Activated naive CD4-positive, alpha-beta T cell treated with anti-CD3 and anti-CD28 coated beads for 36 hours (primary cell): ENCODE data around the gene RER1. TPM values are rescaled to one million over a fixed set of nuclear protein-coding genes. Genes with fewer than 3 reads are reported as not detected.
"Not testable (repeated sequence)": the region's sequence is repeated elsewhere in the genome, so short reads cannot be mapped to it uniquely, and the experiment has no call there.

Experiments used
- CTCF ChIA-PET: fragments of 350-600 bp; sonication (Branson Sonifier 250); formaldehyde crosslinking; loops from one replicate; lab custom pipeline; 2021; ENCODE audit warnings: antibody characterized with exemption; lab: Charles Lee
- DNase-seq: peaks from one replicate; pipeline ENCODE4 v3.0.0-alpha.2; 2020
- H3K27ac Mint-ChIP-seq: one replicate; pipeline ENCODE4 v1.8.0; 2021; ENCODE audit warnings: mild to moderate bottlenecking, mixed read lengths
- H3K27me3 Mint-ChIP-seq: one replicate; pipeline ENCODE4 v1.8.0; 2021; ENCODE audit warnings: low read depth, mixed read lengths
- H3K36me3 Mint-ChIP-seq: one replicate; pipeline ENCODE4 v1.8.0; 2021; ENCODE audit warnings: low read depth, mixed read lengths
- H3K4me1 Mint-ChIP-seq: one replicate; pipeline ENCODE4 v1.8.0; 2021; ENCODE audit warnings: low read depth, mixed read lengths
- H3K4me3 Mint-ChIP-seq: one replicate; pipeline ENCODE4 v1.8.0; 2021; ENCODE audit warnings: mild to moderate bottlenecking, moderate library complexity, mixed read lengths
- H3K9me3 Mint-ChIP-seq: one replicate; pipeline ENCODE4 v1.8.0; 2021; ENCODE audit warnings: mixed read lengths
- intact Hi-C: fragments of 100-400 bp; cut with micrococcal nuclease; formaldehyde crosslinking; loops from one replicate; pipeline ENCODE4 v1.15.1; 2023
- total RNA-seq, 2 experiments: library from RNA; stranded (reverse); gene quantifications; one replicate each; pipeline ENCODE4 v1.2.3, GENCODE V29; 2021

RER1 gene
- total RNA-seq, 2 experiments from 2014 or later, result 115 to 124 TPM

GRCh38 chr1:2432441-2432844 lies 40.8 kb downstream of the RER1 start:
- CTCF ChIA-PET, result no interaction called here
- H3K36me3 Mint-ChIP-seq, result no peaks in the 10 kb centered on the region
- H3K27ac Mint-ChIP-seq, result no peak overlapping the region
- no peak overlapping the region for H3K4me3 Mint-ChIP-seq
- H3K4me1 Mint-ChIP-seq, result no peaks in the 10 kb centered on the region
- peaks cover 4% of the 10 kb centered on the region for H3K9me3 Mint-ChIP-seq
- intact Hi-C loops, result no loop called here
- no peak for DNase-seq
- H3K27me3 Mint-ChIP-seq, result no peaks in the 10 kb centered on the region

DNA sequence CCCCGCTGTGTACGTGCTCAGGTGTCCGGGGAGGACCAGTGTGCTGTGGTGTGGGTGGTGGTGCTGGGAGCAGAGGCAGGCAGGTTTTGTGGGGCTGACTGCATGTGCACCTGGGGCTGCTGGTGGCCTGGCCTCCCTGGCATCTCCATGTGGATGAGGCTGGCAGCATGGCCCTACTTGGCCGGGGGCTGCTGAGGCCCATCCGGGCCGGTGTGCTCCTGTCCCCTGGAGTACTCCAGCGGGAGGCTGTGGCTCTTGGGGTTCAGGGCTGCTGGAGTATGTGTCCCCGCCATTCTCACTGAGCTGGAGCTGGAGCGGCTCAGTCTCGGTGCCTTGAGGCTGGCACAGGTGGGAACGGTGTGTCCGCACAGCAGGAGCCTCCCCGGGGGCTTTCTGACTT lies 41.6 kb downstream of the RER1 start:
- Mint-ChIP-seq H3K4me3 (no peak overlapping the region), H3K27me3 (no peaks in the 10 kb centered on the region), H3K36me3 (no peaks in the 10 kb centered on the region), H3K27ac (no peak overlapping the region), H3K9me3 (peaks cover 4% of the 10 kb centered on the region), H3K4me1 (no peaks in the 10 kb centered on the region)
- CTCF ChIA-PET, result no interaction called here
- DNase-seq, result no peak
- intact Hi-C loops, result no loop called here

- DNase-seq, result no peak
- H3K27ac Mint-ChIP-seq, result no peak overlapping the region
- no peaks in the 10 kb centered on the region for H3K27me3 Mint-ChIP-seq
- intact Hi-C loops, result no loop called here
- H3K4me1 Mint-ChIP-seq, result no peaks in the 10 kb centered on the region
- peaks cover 4% of the 10 kb centered on the region for H3K9me3 Mint-ChIP-seq
- CTCF ChIA-PET, result no interaction called here
- no peaks in the 10 kb centered on the region for H3K36me3 Mint-ChIP-seq
- H3K4me3 Mint-ChIP-seq, result no peak overlapping the region
Observed at GRCh38 chr1:2433936-2434655, 42.5 kb downstream of the RER1 start.

- no peak overlapping the region for H3K27ac Mint-ChIP-seq
- no peak for DNase-seq
- H3K36me3 Mint-ChIP-seq, result no peaks in the 10 kb centered on the region
- H3K4me3 Mint-ChIP-seq, result no peak overlapping the region
- no peaks in the 10 kb centered on the region for H3K4me1 Mint-ChIP-seq
- no peaks in the 10 kb centered on the region for H3K27me3 Mint-ChIP-seq
- peaks cover 1% of the 10 kb centered on the region for H3K9me3 Mint-ChIP-seq
- CTCF ChIA-PET, result no interaction called here
- intact Hi-C loops, result no loop called here
Observed at GRCh38 chr1:2435091-2435490, 43.5 kb downstream of the RER1 start.

DNA sequence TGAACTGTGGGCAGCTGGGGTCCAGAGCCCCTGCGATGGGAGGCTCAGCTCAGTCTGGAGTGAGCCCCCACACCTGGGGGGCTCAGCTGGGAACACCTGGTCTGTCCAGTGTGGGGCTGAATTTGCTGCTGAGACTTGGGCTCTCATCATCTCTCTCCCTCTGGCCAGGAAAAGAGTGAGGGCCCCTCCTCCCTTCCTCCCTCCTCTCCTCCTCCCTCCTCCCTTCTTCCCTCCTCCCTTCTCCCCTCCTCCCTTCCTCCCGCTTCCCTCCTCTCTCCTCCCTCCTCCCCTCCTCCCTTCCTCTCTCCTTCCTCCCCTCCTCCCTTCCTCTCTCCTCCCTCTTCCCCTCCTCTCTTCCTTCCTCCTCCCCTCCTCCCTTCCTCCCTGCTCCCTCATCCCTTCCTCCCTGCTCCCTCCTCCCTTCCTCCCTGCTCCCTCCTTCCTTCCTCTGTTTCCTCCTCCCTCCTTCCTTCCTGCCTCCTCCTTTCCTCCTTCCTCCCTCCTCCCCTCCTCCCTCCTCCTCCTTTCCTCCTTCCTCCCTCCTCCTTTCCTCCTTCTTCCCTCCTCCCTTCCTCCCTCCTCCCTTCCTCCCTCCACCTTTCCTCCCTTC lies 44.2 kb downstream of the RER1 start:
- no peaks in the 10 kb centered on the region for H3K36me3 Mint-ChIP-seq
- H3K9me3 Mint-ChIP-seq, result no peaks in the 10 kb centered on the region
- no peaks in the 10 kb centered on the region for H3K4me1 Mint-ChIP-seq
- intact Hi-C loops, result no loop called here
- H3K4me3 Mint-ChIP-seq, result no peak overlapping the region
- no peak for DNase-seq
- no peaks in the 10 kb centered on the region for H3K27me3 Mint-ChIP-seq
- CTCF ChIA-PET, result no interaction called here
- H3K27ac Mint-ChIP-seq, result no peak overlapping the region

DNA sequence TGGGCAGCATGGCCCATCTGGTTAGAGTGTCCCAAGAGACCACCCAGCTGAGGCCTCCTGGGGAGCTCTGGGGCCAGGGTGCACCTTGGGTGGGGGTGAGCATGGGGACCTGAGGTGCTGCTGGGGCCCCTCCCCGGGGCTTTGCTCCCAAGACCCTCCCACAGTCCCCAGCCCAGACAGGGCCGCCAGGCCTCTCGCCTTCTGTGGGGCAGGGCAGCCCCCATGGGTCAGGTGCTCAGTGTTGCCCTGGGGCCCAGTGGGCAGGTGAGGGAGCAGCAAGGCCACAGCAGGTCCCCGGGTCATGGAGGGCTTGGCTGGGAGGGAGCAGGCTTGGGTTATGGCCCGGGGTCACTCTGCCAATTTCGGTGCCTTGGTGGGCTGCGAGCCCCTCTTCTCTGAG lies 45.2 kb downstream of the RER1 start:
- Mint-ChIP-seq H3K4me1 (no peaks in the 10 kb centered on the region), H3K27ac (no peak overlapping the region), H3K27me3 (no peaks in the 10 kb centered on the region), H3K4me3 (no peak overlapping the region), H3K9me3 (no peaks in the 10 kb centered on the region), H3K36me3 (no peaks in the 10 kb centered on the region)
- intact Hi-C loops, result no loop called here
- CTCF ChIA-PET, result no interaction called here
- DNase-seq, result no peak

GRCh38 chr1:2437617-2438016 lies 46.0 kb downstream of the RER1 start:
- Mint-ChIP-seq H3K27ac (no peak overlapping the region), H3K27me3 (no peaks in the 10 kb centered on the region), H3K4me1 (no peaks in the 10 kb centered on the region), H3K36me3 (no peaks in the 10 kb centered on the region), H3K4me3 (no peak overlapping the region), H3K9me3 (no peaks in the 10 kb centered on the region)
- intact Hi-C loops, result no loop called here
- DNase-seq, result no peak
- CTCF ChIA-PET, result no interaction called here

DNA sequence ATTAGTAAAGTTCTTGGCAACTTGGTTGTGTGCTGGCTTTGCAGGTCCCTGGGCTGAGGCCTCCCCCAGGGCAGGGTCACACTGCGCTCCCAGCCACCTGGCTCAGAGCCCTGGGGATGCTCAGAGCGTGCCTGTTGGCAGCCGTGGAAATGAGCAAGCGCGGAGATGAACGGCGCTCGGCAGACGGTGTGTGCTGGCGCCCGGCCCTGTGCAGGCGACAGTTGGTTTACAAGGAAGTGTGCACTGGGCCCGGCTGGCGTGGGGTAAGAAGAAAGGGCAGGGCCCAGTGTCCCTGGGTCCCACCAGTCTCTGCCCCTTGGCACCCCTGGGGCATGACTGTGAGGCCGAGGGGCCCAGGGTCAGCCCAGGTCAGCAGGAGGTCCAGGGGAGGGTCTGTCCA lies 46.4 kb downstream of the RER1 start:
- DNase-seq, result no peak
- no peaks in the 10 kb centered on the region for H3K27me3 Mint-ChIP-seq
- no peaks in the 10 kb centered on the region for H3K9me3 Mint-ChIP-seq
- no peak overlapping the region for H3K27ac Mint-ChIP-seq
- H3K36me3 Mint-ChIP-seq, result no peaks in the 10 kb centered on the region
- CTCF ChIA-PET, result no interaction called here
- H3K4me3 Mint-ChIP-seq, result no peak overlapping the region
- H3K4me1 Mint-ChIP-seq, result no peaks in the 10 kb centered on the region
- intact Hi-C loops, result no loop called here

- CTCF ChIA-PET, result no interaction called here
- H3K4me3 Mint-ChIP-seq, result no peak overlapping the region
- no peak for DNase-seq
Observed at GRCh38 chr1:2438641-2439040, 47.0 kb downstream of the RER1 start.

GRCh38 chr1:2439369-2439768 lies 47.7 kb downstream of the RER1 start:
- Mint-ChIP-seq H3K9me3 (no peaks in the 10 kb centered on the region), H3K4me3 (no peak overlapping the region), H3K27me3 (no peaks in the 10 kb centered on the region), H3K4me1 (no peaks in the 10 kb centered on the region), H3K27ac (no peak overlapping the region), H3K36me3 (no peaks in the 10 kb centered on the region)
- intact Hi-C loops, result no loop called here
- CTCF ChIA-PET, result no interaction called here
- no peak for DNase-seq

More at GRCh38 chr1:2438641-2439040, 47.0 kb downstream of the RER1 start:
- H3K9me3 Mint-ChIP-seq, result no peaks in the 10 kb centered on the region
- no peak overlapping the region for H3K27ac Mint-ChIP-seq
- no peaks in the 10 kb centered on the region for H3K27me3 Mint-ChIP-seq
- H3K4me1 Mint-ChIP-seq, result no peaks in the 10 kb centered on the region
- intact Hi-C loops, result no loop called here
- no peaks in the 10 kb centered on the region for H3K36me3 Mint-ChIP-seq

DNA sequence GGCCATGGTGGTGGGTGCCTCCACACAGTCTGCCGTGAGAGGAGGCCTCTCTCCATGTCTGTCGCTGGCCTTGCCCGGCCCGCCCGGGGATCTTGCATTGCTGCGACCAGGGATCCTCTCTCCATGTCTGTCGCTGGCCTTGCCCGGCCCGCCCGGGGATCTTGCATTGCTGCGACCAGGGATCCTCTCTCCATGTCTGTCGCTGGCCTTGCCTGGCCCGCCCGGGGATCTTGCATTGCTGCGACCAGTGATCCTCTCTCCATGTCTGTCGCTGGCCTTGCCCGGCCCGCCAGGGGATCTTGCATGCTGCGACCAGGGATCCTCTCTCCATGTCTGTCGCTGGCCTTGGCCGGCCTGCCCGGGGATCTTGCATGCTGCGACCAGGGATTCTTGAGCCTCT lies 48.7 kb downstream of the RER1 start:
- H3K27ac Mint-ChIP-seq, CTCF ChIA-PET, DNase-seq, H3K4me3 Mint-ChIP-seq, H3K9me3 Mint-ChIP-seq, H3K36me3 Mint-ChIP-seq, intact Hi-C loops, H3K27me3 Mint-ChIP-seq, H3K4me1 Mint-ChIP-seq: not testable (repeated sequence)

- CTCF ChIA-PET, result interaction anchor here (0.6 kb wide), 1 partner anchor 8 kb away, joined by 5 read pairs; no protein-coding TSS in a partner anchor
- Mint-ChIP-seq H3K36me3 (no peaks in the 10 kb centered on the region), H3K4me1 (no peaks in the 10 kb centered on the region), H3K27me3 (peaks cover 7% of the 10 kb centered on the region), H3K9me3 (no peaks in the 10 kb centered on the region), H3K27ac (no peak overlapping the region), H3K4me3 (no peak overlapping the region)
- intact Hi-C loops, result no loop called here
- no peak for DNase-seq
Observed at GRCh38 chr1:2441746-2442145, 50.1 kb downstream of the RER1 start.

DNA sequence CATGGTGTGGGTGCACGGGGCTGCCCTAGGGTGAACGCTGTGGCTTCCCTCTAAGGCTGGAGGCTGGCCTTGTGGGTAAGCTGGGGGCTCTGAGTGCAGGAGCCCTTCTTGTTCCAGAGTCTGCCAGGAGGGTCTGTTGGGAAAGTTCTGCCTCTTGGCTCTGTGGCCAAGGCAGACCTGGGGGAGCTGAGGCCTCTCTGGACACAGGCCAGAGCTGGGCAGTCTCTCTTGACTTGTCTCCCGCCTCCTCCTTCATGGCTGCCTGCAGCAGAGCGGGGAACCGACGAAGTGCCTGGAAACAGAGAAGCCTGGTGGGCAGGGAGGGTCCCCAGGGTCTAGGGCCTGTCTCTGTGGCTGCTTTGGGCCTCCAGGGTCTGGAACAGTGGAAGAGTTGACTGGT lies 51.0 kb downstream of the RER1 start:
- DNase-seq, result no peak
- no peaks in the 10 kb centered on the region for H3K36me3 Mint-ChIP-seq
- intact Hi-C loops, result no loop called here
- H3K27ac Mint-ChIP-seq, result no peak overlapping the region
- H3K27me3 Mint-ChIP-seq, result peaks cover 7% of the 10 kb centered on the region
- CTCF ChIA-PET, result no interaction called here
- no peaks in the 10 kb centered on the region for H3K9me3 Mint-ChIP-seq
- no peaks in the 10 kb centered on the region for H3K4me1 Mint-ChIP-seq
- H3K4me3 Mint-ChIP-seq, result no peak overlapping the region
